ENCODE measurements around the gene TMC4. TPM values are rescaled to one million over a fixed set of nuclear protein-coding genes. Genes with fewer than 3 reads are reported as not detected.
A peak's percentile ranks its signal among the peaks of the same experiment; 100 is the strongest.

TMC4 gene
- total RNA-seq, 1 donor from 2014 or later, result 48.3 TPM

- no peak for TF ChIP-seq CTCF (IDR thresholded peaks at IDR 0.05)
- DNase-seq (no peak), ATAC-seq (no peak)
- no peaks in the 10 kb centered on the region for H3K9me3 ChIP-seq
- no peaks in the 10 kb centered on the region for H3K27me3 ChIP-seq
- intact Hi-C loops (cut with DNase I), result no loop called here
- H3K36me3 ChIP-seq, result peaks cover 74% of the 10 kb centered on the region
- no peak overlapping the region for H3K27ac ChIP-seq
- H3K4me3 ChIP-seq, result no peak overlapping the region
- no peaks in the 10 kb centered on the region for H3K4me1 ChIP-seq
Measured at GRCh38 chr19:54128796-54129616, 44.0 kb downstream of the TMC4 start.

GRCh38 chr19:54128441-54128725 is 44.6 kb downstream of the TMC4 start:
- ATAC-seq, result no peak
- Histone ChIP-seq H3K27me3 (no peaks in the 10 kb centered on the region), H3K36me3 (peaks cover 80% of the 10 kb centered on the region), H3K4me3 (no peak overlapping the region), H3K4me1 (no peaks in the 10 kb centered on the region), H3K27ac (no peak overlapping the region), H3K9me3 (no peaks in the 10 kb centered on the region)
- peak; percentile 53 for DNase-seq
- no peak for TF ChIP-seq CTCF (IDR thresholded peaks at IDR 0.05)
- intact Hi-C loops (cut with DNase I), result no loop called here

GRCh38 chr19:54127688-54128440 is 45.1 kb downstream of the TMC4 start:
- intact Hi-C loops (cut with DNase I), result no loop called here
- H3K36me3 ChIP-seq, result peaks cover 85% of the 10 kb centered on the region

GRCh38 chr19:54125713-54126112 is 47.2 kb downstream of the TMC4 start:
- DNase-seq (peak; percentile 51), ATAC-seq (no peak)
- H3K4me1 ChIP-seq, result no peaks in the 10 kb centered on the region
- no peak for TF ChIP-seq CTCF (IDR thresholded peaks at IDR 0.05)
- no peak overlapping the region for H3K27ac ChIP-seq
- intact Hi-C loops (cut with DNase I), result no loop called here
- H3K36me3 ChIP-seq, result peaks cover 92% of the 10 kb centered on the region
- no peak overlapping the region for H3K4me3 ChIP-seq
- H3K27me3 ChIP-seq, result no peaks in the 10 kb centered on the region
- H3K9me3 ChIP-seq, result no peaks in the 10 kb centered on the region

More at GRCh38 chr19:54127688-54128440, 45.1 kb downstream of the TMC4 start:
- ATAC-seq, result no peak
- no peak for DNase-seq
- Histone ChIP-seq H3K4me1 (no peaks in the 10 kb centered on the region), H3K27ac (no peak overlapping the region), H3K4me3 (no peak overlapping the region), H3K27me3 (no peaks in the 10 kb centered on the region), H3K9me3 (no peaks in the 10 kb centered on the region)
- TF ChIP-seq CTCF (IDR thresholded peaks at IDR 0.05), result no peak

- Histone ChIP-seq H3K4me3 (no peak overlapping the region), H3K36me3 (peaks cover 98% of the 10 kb centered on the region), H3K4me1 (no peaks in the 10 kb centered on the region), H3K27me3 (no peaks in the 10 kb centered on the region), H3K9me3 (no peaks in the 10 kb centered on the region), H3K27ac (no peak overlapping the region)
- ATAC-seq (no peak), DNase-seq (no peak)
- intact Hi-C loops (cut with DNase I), result no loop called here
- TF ChIP-seq CTCF (IDR thresholded peaks at IDR 0.05), result no peak
Measured at GRCh38 chr19:54124393-54124792, 48.6 kb downstream of the TMC4 start.

Data from upper lobe of right lung (tissue), 1 donor.